Upper lobe of left lung (tissue), 6 donors: ENCODE measurements around the gene KL. TPM values are rescaled to one million over a fixed set of nuclear protein-coding genes. Genes with fewer than 3 reads are reported as not detected.

Experiments used
- ATAC-seq, 2 donors: fragments of 200-7000 bp; cut with Tn5 transposase; one replicate each; pipeline ENCODE4 v1.9.1; 2022; ENCODE audit warnings: mild to moderate bottlenecking in 2 of 2, moderate library complexity in 2 of 2; ENCODE audit not compliant: low FRiP score in 2 of 2
- DNase-seq, 2 donors: peaks; one replicate each; pipeline ENCODE4 v3.0.0-alpha.2; 2019 to 2020
- H3K27ac ChIP-seq, 4 donors: fragments of 200-600 bp; sonication (generic); one replicate each; pipeline ENCODE4 v1.5.1; 2016 to 2019
- H3K27me3 ChIP-seq, 4 donors: fragments of 200-600 bp; sonication (generic); one replicate each; pipeline ENCODE4 v1.5.1; 2017 to 2019
- H3K36me3 ChIP-seq, 4 donors: fragments of 200-600 bp; sonication (generic); one replicate each; pipeline ENCODE4 v1.5.1; 2016 to 2019
- H3K4me1 ChIP-seq, 4 donors: fragments of 200-600 bp; sonication (generic); one replicate each; pipeline ENCODE4 v1.5.1; 2018 to 2019
- H3K4me3 ChIP-seq, 4 donors: fragments of 200-600 bp; sonication (generic); one replicate each; pipeline ENCODE4 v1.5.1; 2017 to 2019; ENCODE audit warnings: mild to moderate bottlenecking in 2 of 4, moderate library complexity in 1 of 4
- H3K9me3 ChIP-seq, 4 donors: fragments of 200-600 bp; sonication (generic); one replicate each; pipeline ENCODE4 v1.5.1; 2018 to 2019
- CTCF ChIP-seq, 6 experiments: fragments of 450-650 bp in 4 of 6; fragments of 200-600 bp in 2 of 6; sonication (generic) in 2 of 6; IDR thresholded peaks; one replicate each; pipeline ENCODE4 v1.5.1; 2016 to 2019; ENCODE audit warnings: antibody characterized with exemption in 6 of 6
- EP300 ChIP-seq, 4 donors: sonication (generic); formaldehyde crosslinking; IDR thresholded peaks; one replicate each; pipeline ENCODE4 v1.5.1; 2017; ENCODE audit warnings: antibody characterized with exemption in 4 of 4, control low read depth in 2 of 4
- POLR2A ChIP-seq, 4 donors: fragments of 450-650 bp; IDR thresholded peaks; one replicate each; pipeline ENCODE4 v1.5.1; 2016 to 2017; ENCODE audit warnings: antibody characterized with exemption in 4 of 4, mild to moderate bottlenecking in 2 of 4
- POLR2AphosphoS5 ChIP-seq, 2 donors: sonication (generic); formaldehyde crosslinking; IDR thresholded peaks; one replicate each; pipeline ENCODE4 v1.5.1; 2017; ENCODE audit warnings: antibody characterized with exemption in 2 of 2
- WGBS, 2 donors: methylation state at CpG; one replicate each; pipeline ENCODE4 v1.1.5; 2017 to 2018; 5-methylcytosine and 5-hydroxymethylcytosine counted together
- total RNA-seq, 6 donors: library from RNA; depleted of rRNA in 4 of 6; stranded (reverse); fragments of >200 nt in 4 of 6; gene quantifications; one replicate each; pipeline versions ENCODE4 v1.1.0 to v1.2.1, GENCODE V29; 2016 to 2021
- donor health status: DM: no; HTN: no; CAD: no; lungs with moderate emphysema.
- donor health status: DM: no; HTN: yes; CAD: no; lungs with severe emphysema.

KL gene
- total RNA-seq, 6 donors from 2014 or later: 4.7 to 11.2 (median 7.7) TPM

- no peak for TF ChIP-seq POLR2AphosphoS5 (IDR thresholded peaks at IDR 0.05)
- no peak for TF ChIP-seq CTCF (IDR thresholded peaks at IDR 0.05)
- TF ChIP-seq EP300 (IDR thresholded peaks at IDR 0.05): no peak
- TF ChIP-seq POLR2A (IDR thresholded peaks at IDR 0.05): no peak
- no peaks in the 10 kb centered on the region for H3K27me3 ChIP-seq
- H3K9me3 ChIP-seq: no peaks in the 10 kb centered on the region
- 83 to 100% methylated on average over 1 of the region's 1 CpG for WGBS, 2 donors
- no peak for DNase-seq
- ATAC-seq: no peak
- H3K4me3 ChIP-seq: no peak overlapping the region
- no peak overlapping the region for H3K27ac ChIP-seq
- H3K4me1 ChIP-seq: peaks cover 4 to 11% (median 9%) of the 10 kb centered on the region in 4 donors
- no peaks in the 10 kb centered on the region for H3K36me3 ChIP-seq
Measured at GRCh38 chr13:33037673-33038072, 21.4 kb downstream of the KL start.

DNA sequence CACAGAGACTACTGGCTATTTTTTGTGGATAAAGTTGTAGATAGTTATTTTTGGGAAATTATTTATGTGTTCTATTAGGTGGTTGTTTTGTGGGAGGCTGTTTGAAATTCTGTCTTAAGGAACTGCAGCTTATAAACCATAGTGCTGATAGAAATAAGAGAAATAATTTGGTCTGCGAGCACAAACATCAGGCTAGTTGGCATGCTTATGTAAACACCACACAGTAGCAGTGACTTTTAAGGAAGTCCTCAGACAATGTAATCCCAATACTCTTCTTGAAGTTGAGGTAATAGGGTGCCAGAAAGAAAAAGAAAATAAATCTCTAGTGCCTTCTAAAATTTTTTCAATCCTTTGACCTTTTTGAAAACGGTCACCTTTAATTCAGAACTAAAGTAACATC lies 23.9 kb downstream of the KL start:
- Histone ChIP-seq H3K36me3 (no peaks in the 10 kb centered on the region), H3K27ac (peak overlapping the region in 2 of 4 donors; percentile 27 to 30), H3K9me3 (no peaks in the 10 kb centered on the region), H3K27me3 (no peaks in the 10 kb centered on the region), H3K4me1 (peaks cover 4 to 11% (median 9%) of the 10 kb centered on the region in 4 donors), H3K4me3 (no peak overlapping the region)
- TF ChIP-seq POLR2A (IDR thresholded peaks at IDR 0.05) (no peak), CTCF (IDR thresholded peaks at IDR 0.05) (no peak), EP300 (IDR thresholded peaks at IDR 0.05) (no peak), POLR2AphosphoS5 (IDR thresholded peaks at IDR 0.05) (no peak)
- DNase-seq (no peak), ATAC-seq (no peak)
- WGBS, 2 donors: 18 to 20% methylated on average over 2 of the region's 2 CpGs

GRCh38 chr13:33045851-33046592 lies 29.8 kb downstream of the KL start:
- H3K27me3 ChIP-seq: no peaks in the 10 kb centered on the region
- no peaks in the 10 kb centered on the region for H3K4me1 ChIP-seq
- H3K36me3 ChIP-seq: no peaks in the 10 kb centered on the region
- DNase-seq: no peak
- 79 to 84% methylated on average over 4 of the region's 4 CpGs for WGBS, 2 donors
- H3K4me3 ChIP-seq: no peak overlapping the region
- no peak for ATAC-seq
- TF ChIP-seq POLR2AphosphoS5 (IDR thresholded peaks at IDR 0.05) (no peak), EP300 (IDR thresholded peaks at IDR 0.05) (no peak), CTCF (IDR thresholded peaks at IDR 0.05) (no peak), POLR2A (IDR thresholded peaks at IDR 0.05) (no peak)
- H3K27ac ChIP-seq: no peak overlapping the region
- no peaks in the 10 kb centered on the region for H3K9me3 ChIP-seq

- Histone ChIP-seq H3K27me3 (no peaks in the 10 kb centered on the region), H3K36me3 (peaks cover 0 to 3% (median 0%) of the 10 kb centered on the region in 4 donors), H3K27ac (no peak overlapping the region), H3K4me1 (no peaks in the 10 kb centered on the region), H3K9me3 (no peaks in the 10 kb centered on the region), H3K4me3 (no peak overlapping the region)
- 37 to 64% methylated on average over 4 of the region's 4 CpGs for WGBS, 2 donors
- DNase-seq (no peak), ATAC-seq (no peak)
- TF ChIP-seq CTCF (IDR thresholded peaks at IDR 0.05) (no peak), EP300 (IDR thresholded peaks at IDR 0.05) (no peak), POLR2AphosphoS5 (IDR thresholded peaks at IDR 0.05) (no peak), POLR2A (IDR thresholded peaks at IDR 0.05) (no peak)
Measured at GRCh38 chr13:33050161-33050560, 33.9 kb downstream of the KL start.

GRCh38 chr13:33051632-33052031 lies 35.4 kb downstream of the KL start:
- TF ChIP-seq EP300 (IDR thresholded peaks at IDR 0.05) (no peak), POLR2A (IDR thresholded peaks at IDR 0.05) (no peak), POLR2AphosphoS5 (IDR thresholded peaks at IDR 0.05) (no peak), CTCF (IDR thresholded peaks at IDR 0.05) (no peak)
- ATAC-seq (no peak), DNase-seq (no peak)
- no peak overlapping the region for H3K4me3 ChIP-seq
- H3K36me3 ChIP-seq: peaks cover 0 to 6% (median 0%) of the 10 kb centered on the region in 4 donors
- no peak overlapping the region for H3K27ac ChIP-seq
- no peaks in the 10 kb centered on the region for H3K4me1 ChIP-seq
- WGBS, 2 donors: 88 to 95% methylated on average over 3 of the region's 3 CpGs
- H3K27me3 ChIP-seq: no peaks in the 10 kb centered on the region
- H3K9me3 ChIP-seq: no peaks in the 10 kb centered on the region
